ENCODE measurements around the gene C3orf49.

The C3orf49 gene

DNA sequence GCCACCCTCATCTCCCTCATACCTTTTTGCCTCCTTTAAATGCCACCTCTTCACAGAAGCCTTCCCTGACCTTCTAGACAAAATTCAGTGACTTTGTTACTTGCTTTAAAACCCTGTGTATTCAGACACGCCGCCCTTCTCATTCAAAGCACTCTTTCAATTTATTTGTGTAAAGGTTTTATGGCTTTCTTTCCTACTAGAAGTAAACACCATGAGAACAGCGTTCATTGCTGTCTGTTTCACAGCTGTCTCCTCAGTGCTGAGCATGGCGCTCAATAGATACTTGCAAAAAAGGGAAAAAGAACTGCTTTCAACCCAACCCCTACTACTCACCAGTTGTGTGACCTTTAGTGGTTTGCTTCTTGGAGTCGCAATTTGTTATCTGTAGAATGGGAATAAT lies 61.6 kb downstream of the C3orf49 start:
- Histone ChIP-seq H3K9me3 (ENCODE audit: control insufficient read depth, insufficient read depth, low read length) (no peaks in the 10 kb centered on the region), H3K4me1 (ENCODE audit: insufficient read depth, low read length) (peaks cover 11% of the 10 kb centered on the region; the same call in 1 of the 2 replicates), H3K36me3 (ENCODE audit: insufficient read depth, low read length) (no peaks in the 10 kb centered on the region), H3K9ac (ENCODE audit: low read depth, low read length) (no peak overlapping the region)

DNA sequence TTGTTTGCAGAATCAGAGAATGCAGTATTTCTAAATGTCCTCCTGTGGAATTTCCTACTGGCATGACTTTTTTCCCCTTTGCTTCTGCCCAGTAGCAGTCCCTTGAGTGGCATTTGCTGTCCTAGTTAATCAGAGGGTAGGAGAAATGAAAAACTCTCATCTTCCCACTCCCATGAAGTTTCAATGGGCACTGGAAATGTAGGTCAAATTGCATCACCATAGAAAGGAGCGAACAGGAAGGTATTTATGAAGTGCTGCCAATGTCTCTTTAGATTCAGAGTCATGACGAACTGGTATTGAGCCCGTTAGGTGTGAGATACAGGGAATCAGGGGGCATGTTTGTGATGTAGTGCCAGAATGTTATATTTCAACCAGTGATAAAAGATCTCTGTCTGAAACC lies 67.8 kb downstream of the C3orf49 start:
- Histone ChIP-seq H3K9me3 (ENCODE audit: control insufficient read depth, insufficient read depth, low read length) (no peaks in the 10 kb centered on the region), H3K36me3 (ENCODE audit: insufficient read depth, low read length) (no peaks in the 10 kb centered on the region), H3K9ac (ENCODE audit: low read depth, low read length) (no peak overlapping the region), H3K4me1 (ENCODE audit: insufficient read depth, low read length) (peaks cover 10% of the 10 kb centered on the region; the same call in 1 of the 2 replicates)

DNA sequence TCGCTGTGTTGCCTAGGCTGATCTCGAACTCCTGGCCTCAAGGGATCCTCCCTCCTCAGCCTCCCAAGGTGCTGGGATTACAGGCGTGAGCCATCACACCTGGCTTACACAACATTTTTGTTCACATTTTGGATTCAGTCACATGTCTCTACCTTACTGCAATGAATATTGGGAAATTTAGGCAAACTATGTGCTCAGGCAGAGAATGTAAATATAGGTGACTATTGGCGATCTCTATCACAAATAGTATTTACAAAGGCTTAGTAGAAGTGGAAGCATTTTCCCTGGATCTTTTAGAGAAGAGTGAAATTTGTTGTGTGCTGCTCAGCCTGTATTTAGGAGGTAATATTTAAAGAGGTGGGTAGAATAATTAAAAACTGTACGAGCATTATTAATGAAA lies 72.4 kb downstream of the C3orf49 start:
- H3K9me3 ChIP-seq (ENCODE audit: control insufficient read depth, insufficient read depth, low read length) = no peaks in the 10 kb centered on the region
- H3K36me3 ChIP-seq (ENCODE audit: insufficient read depth, low read length) = no peaks in the 10 kb centered on the region
- H3K9ac ChIP-seq (ENCODE audit: low read depth, low read length) = no peak overlapping the region
- peaks cover 14% of the 10 kb centered on the region for H3K4me1 ChIP-seq (ENCODE audit: insufficient read depth, low read length)

- Histone ChIP-seq H3K9ac (ENCODE audit: low read depth, low read length) (no peak overlapping the region), H3K9me3 (ENCODE audit: control insufficient read depth, insufficient read depth, low read length) (no peaks in the 10 kb centered on the region), H3K36me3 (ENCODE audit: insufficient read depth, low read length) (no peaks in the 10 kb centered on the region), H3K4me1 (ENCODE audit: insufficient read depth, low read length) (peaks cover 9% of the 10 kb centered on the region)
Measured at GRCh38 chr3:63892773-63893352, 73.8 kb downstream of the C3orf49 start.

GRCh38 chr3:63895422-63896189 lies 76.5 kb downstream of the C3orf49 start:
- Histone ChIP-seq H3K36me3 (ENCODE audit: insufficient read depth, low read length) (no peaks in the 10 kb centered on the region), H3K9me3 (ENCODE audit: control insufficient read depth, insufficient read depth, low read length) (no peaks in the 10 kb centered on the region), H3K9ac (ENCODE audit: low read depth, low read length) (no peak overlapping the region), H3K4me1 (ENCODE audit: insufficient read depth, low read length) (peaks cover 13% of the 10 kb centered on the region)

GRCh38 chr3:63896332-63897030 lies 77.4 kb downstream of the C3orf49 start:
- no peaks in the 10 kb centered on the region for H3K9me3 ChIP-seq (ENCODE audit: control insufficient read depth, insufficient read depth, low read length)
- no peak overlapping the region for H3K9ac ChIP-seq (ENCODE audit: low read depth, low read length)
- no peaks in the 10 kb centered on the region for H3K36me3 ChIP-seq (ENCODE audit: insufficient read depth, low read length)
- peaks cover 13% of the 10 kb centered on the region for H3K4me1 ChIP-seq (ENCODE audit: insufficient read depth, low read length)

Measured in ES-I3 (cell line).